SJSA1 (cell line): Measurements from ENCODE around the gene DOP1A. TPM values are rescaled to one million over a fixed set of nuclear protein-coding genes. Genes with fewer than 3 reads are reported as not detected.

ENCODE experiments used
- DNase-seq, 2 experiments: peaks; one replicate each; pipeline ENCODE4 v3.0.0-alpha.2; 2015 to 2020; ENCODE audit warnings: low spot score in 2 of 2, low read depth in 1 of 2
- H3K27ac ChIP-seq: fragments of 250-450 bp; sonication (Bioruptor Pico); 2 replicates; pipeline ENCODE4 v1.5.1; 2020; ENCODE audit warnings: mild to moderate bottlenecking, moderate library complexity
- H3K27me3 ChIP-seq: fragments of 250-450 bp; sonication (Bioruptor Pico); replicated peaks from 2 replicates; pipeline ENCODE4 v1.5.1; 2020; ENCODE audit warnings: mild to moderate bottlenecking, moderate library complexity
- H3K36me3 ChIP-seq: fragments of 250-450 bp; sonication (Bioruptor Pico); 2 replicates; pipeline ENCODE4 v1.5.1; 2020; ENCODE audit warnings: mild to moderate bottlenecking
- H3K4me1 ChIP-seq: fragments of 250-450 bp; sonication (Bioruptor Pico); replicated peaks from 2 replicates; pipeline ENCODE4 v1.6.1; 2021; ENCODE audit warnings: mild to moderate bottlenecking
- H3K4me3 ChIP-seq: fragments of 250-450 bp; sonication (Bioruptor Pico); 2 replicates; pipeline ENCODE4 v1.5.1; 2020; ENCODE audit warnings: mild to moderate bottlenecking
- H3K9me3 ChIP-seq: fragments of 250-450 bp; sonication (Bioruptor Pico); replicated peaks from 2 replicates; pipeline ENCODE4 v1.5.1; 2020; ENCODE audit warnings: mild to moderate bottlenecking
- total RNA-seq: library from RNA; depleted of rRNA; stranded (reverse); fragments of >200 nt; shearing (Covaris generic); gene quantifications from 2 replicates; pipeline ENCODE4 v1.2.3, GENCODE V29; 2014

The DOP1A gene
- total RNA-seq, 1 experiment from 2014 or later = 13.9 TPM

DNA sequence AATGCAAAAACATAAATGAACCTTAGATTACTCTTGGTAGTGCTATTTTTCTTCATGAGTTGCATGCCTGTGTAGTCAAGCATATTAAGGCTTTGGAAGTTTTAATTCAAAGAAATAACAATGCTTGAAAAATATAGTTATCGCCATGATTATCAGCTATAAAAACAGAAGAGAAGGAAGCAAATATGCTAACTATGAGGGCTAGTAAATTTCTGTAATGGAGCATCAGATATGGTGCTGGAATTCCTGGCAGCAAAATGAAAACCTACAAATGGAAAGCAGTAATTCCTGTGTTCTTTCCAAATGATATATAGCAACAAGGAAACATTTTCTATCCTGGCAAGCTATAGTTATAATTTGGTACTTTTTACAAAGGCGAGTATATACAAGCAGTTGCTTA, 29.7 kb downstream of the DOP1A start:
- no peaks in the 10 kb centered on the region for H3K4me1 ChIP-seq
- no peaks in the 10 kb centered on the region; the same call in 1 of the 2 replicates for H3K27me3 ChIP-seq
- no peak overlapping the region for H3K27ac ChIP-seq
- no peak overlapping the region for H3K4me3 ChIP-seq
- H3K36me3 ChIP-seq = no peaks in the 10 kb centered on the region
- H3K9me3 ChIP-seq = no peaks in the 10 kb centered on the region
- no peak for DNase-seq

DNA sequence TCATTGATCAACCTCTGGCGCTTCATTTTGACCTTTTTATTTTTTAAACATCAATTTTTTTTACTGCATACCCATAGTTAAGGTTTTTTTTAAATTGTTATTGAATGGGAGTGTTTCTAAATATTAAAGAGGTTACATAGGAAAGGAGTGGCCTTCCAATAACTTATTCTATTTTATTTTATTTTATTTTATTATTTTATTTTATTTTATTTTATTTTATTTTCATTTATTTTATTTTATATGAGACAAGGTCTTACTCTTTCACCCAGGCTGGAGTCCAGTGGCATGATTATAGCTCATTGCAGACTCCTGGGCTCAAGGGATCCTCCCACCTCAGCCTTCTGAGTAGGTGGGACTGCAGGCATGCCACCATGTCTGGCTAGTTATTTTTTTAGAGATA, 30.2 kb downstream of the DOP1A start:
- no peak for DNase-seq
- H3K27ac ChIP-seq = no peak overlapping the region
- no peaks in the 10 kb centered on the region; the same call in 1 of the 2 replicates for H3K27me3 ChIP-seq
- H3K4me3 ChIP-seq = no peak overlapping the region
- no peaks in the 10 kb centered on the region for H3K9me3 ChIP-seq
- H3K36me3 ChIP-seq = no peaks in the 10 kb centered on the region
- H3K4me1 ChIP-seq = no peaks in the 10 kb centered on the region

GRCh38 chr6:83098589-83098988, 31.1 kb downstream of the DOP1A start:
- no peak for DNase-seq
- H3K36me3 ChIP-seq = no peaks in the 10 kb centered on the region
- no peak overlapping the region for H3K4me3 ChIP-seq
- no peaks in the 10 kb centered on the region; the same call in 1 of the 2 replicates for H3K27me3 ChIP-seq
- no peaks in the 10 kb centered on the region for H3K9me3 ChIP-seq
- no peaks in the 10 kb centered on the region for H3K4me1 ChIP-seq
- H3K27ac ChIP-seq = no peak overlapping the region

- peaks cover 3% of the 10 kb centered on the region; the same call in 1 of the 2 replicates for H3K36me3 ChIP-seq
- H3K4me1 ChIP-seq = no peaks in the 10 kb centered on the region
- no peaks in the 10 kb centered on the region for H3K27me3 ChIP-seq
- H3K4me3 ChIP-seq = no peak overlapping the region
- no peaks in the 10 kb centered on the region for H3K9me3 ChIP-seq
- DNase-seq = no peak
- H3K27ac ChIP-seq = no peak overlapping the region
These were observed 40.9 kb downstream of the DOP1A start for GRCh38 chr6:83108378-83108777.

DNA sequence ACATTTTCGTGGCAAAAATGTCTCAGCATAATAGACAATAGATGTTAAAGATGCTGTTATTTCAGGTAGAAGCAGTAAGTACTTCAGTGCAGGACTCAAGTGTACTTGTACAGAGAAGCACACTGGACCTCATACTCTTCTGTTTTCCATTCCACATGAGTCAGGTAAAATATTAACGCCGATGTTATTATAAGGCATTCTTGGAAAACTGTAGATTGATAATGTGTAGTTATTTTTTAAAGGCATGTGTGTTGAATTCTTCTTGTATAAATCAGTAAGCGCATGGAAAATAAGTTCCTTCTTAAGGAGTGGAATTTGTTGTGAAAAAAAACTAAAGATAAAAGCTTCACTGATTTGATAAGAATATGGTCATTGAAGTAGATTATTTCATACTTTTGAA, 45.8 kb downstream of the DOP1A start:
- Histone ChIP-seq H3K27ac (no peak overlapping the region), H3K27me3 (no peaks in the 10 kb centered on the region), H3K36me3 (peaks cover 3% of the 10 kb centered on the region; the same call in 1 of the 2 replicates), H3K4me1 (no peaks in the 10 kb centered on the region), H3K4me3 (no peak overlapping the region), H3K9me3 (no peaks in the 10 kb centered on the region)
- DNase-seq = no peak

GRCh38 chr6:83114164-83114563, 46.7 kb downstream of the DOP1A start:
- Histone ChIP-seq H3K4me1 (no peaks in the 10 kb centered on the region), H3K9me3 (no peaks in the 10 kb centered on the region), H3K27ac (no peak overlapping the region), H3K36me3 (peaks cover 3% of the 10 kb centered on the region; the same call in 1 of the 2 replicates), H3K4me3 (no peak overlapping the region), H3K27me3 (no peaks in the 10 kb centered on the region)
- DNase-seq = no peak

- DNase-seq = no peak
- no peaks in the 10 kb centered on the region for H3K9me3 ChIP-seq
- H3K4me3 ChIP-seq = no peak overlapping the region
- H3K27me3 ChIP-seq = no peaks in the 10 kb centered on the region
- no peak overlapping the region for H3K27ac ChIP-seq
- H3K4me1 ChIP-seq = no peaks in the 10 kb centered on the region
- peaks cover 6% of the 10 kb centered on the region for H3K36me3 ChIP-seq
These were observed 50.3 kb downstream of the DOP1A start for GRCh38 chr6:83117802-83118201.

DNA sequence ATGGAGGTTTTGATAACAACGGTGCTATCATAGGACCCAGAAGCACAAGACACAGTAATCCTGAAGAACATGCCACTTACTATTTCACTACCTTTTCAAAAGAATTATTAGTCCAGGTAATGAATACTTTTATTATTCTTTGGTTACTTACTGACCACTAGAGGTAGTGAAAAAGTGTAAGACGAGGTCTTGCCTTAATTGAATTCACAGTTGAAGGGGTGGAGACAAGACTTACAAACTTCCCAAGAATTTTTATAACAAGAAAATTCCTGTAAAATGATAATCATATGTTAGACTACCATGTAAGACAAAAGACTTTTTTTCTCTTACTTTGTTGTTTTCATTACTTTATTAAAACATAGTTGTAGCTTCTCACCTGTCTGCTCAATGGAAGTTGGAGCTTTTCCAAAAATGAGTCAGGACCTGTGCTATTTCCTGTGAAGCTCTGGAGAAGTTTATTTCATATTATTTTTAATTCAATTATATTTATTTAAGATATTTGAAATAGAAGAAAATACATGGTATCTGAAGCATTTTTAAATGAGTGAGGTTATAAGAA, 52.4 kb downstream of the DOP1A start:
- no peaks in the 10 kb centered on the region for H3K4me1 ChIP-seq
- H3K9me3 ChIP-seq = no peaks in the 10 kb centered on the region
- H3K27ac ChIP-seq = no peak overlapping the region
- no peaks in the 10 kb centered on the region for H3K27me3 ChIP-seq
- no peak for DNase-seq
- peaks cover 6% of the 10 kb centered on the region for H3K36me3 ChIP-seq
- H3K4me3 ChIP-seq = no peak overlapping the region

GRCh38 chr6:83124553-83124952, 57.1 kb downstream of the DOP1A start:
- no peaks in the 10 kb centered on the region for H3K9me3 ChIP-seq
- H3K27me3 ChIP-seq = no peaks in the 10 kb centered on the region
- H3K4me1 ChIP-seq = peaks cover 5% of the 10 kb centered on the region
- no peak overlapping the region for H3K4me3 ChIP-seq
- H3K27ac ChIP-seq = no peak overlapping the region
- no peak for DNase-seq
- peaks cover 24% of the 10 kb centered on the region for H3K36me3 ChIP-seq

- Histone ChIP-seq H3K4me3 (no peak overlapping the region), H3K27ac (no peak overlapping the region), H3K36me3 (peaks cover 24% of the 10 kb centered on the region), H3K9me3 (no peaks in the 10 kb centered on the region), H3K4me1 (peaks cover 5% of the 10 kb centered on the region), H3K27me3 (no peaks in the 10 kb centered on the region)
- no peak for DNase-seq
These were observed 58.0 kb downstream of the DOP1A start for GRCh38 chr6:83125425-83125824.

DNA sequence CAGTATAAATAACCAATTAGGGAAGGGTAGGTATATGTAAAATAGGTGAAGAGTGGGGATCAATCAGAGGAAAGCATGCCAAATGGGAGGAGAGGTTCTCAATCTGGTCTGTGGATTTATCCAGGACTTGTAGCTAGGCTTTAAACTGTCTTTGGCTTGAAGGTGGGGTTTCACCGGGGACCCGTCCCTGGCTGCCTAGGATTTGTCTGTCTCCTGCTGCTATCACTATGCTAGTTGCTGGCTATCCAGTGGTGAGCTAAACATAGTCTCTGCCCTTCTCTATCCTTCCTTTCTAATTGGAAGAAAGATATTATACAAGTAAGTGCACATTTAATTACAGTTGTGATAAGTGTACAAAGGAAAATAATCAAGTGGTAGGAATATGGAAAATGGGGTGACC, 58.8 kb downstream of the DOP1A start:
- Histone ChIP-seq H3K36me3 (peaks cover 26% of the 10 kb centered on the region), H3K4me1 (peaks cover 5% of the 10 kb centered on the region), H3K27ac (no peak overlapping the region), H3K27me3 (no peaks in the 10 kb centered on the region), H3K4me3 (no peak overlapping the region), H3K9me3 (no peaks in the 10 kb centered on the region)
- DNase-seq = no peak

DNA sequence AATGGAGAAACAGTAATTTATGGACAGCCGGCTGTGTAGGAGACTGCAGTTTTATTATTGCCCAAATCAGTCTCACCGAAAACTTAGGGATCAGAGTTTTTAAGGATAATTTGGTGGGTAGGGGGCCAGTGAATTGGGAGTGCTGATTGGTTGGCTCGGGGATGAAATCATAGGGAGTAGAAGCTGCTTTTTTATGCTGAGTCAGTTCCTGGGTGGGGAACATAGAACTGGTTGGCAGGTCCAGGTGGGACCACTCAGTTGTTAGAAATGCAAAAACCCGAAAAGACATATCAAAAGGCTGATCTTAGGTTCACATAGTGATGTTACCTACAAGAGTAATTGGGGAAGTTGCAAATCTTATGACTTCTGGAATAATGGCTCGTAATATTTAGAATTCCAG, 59.3 kb downstream of the DOP1A start:
- Histone ChIP-seq H3K9me3 (no peaks in the 10 kb centered on the region), H3K36me3 (peaks cover 21% of the 10 kb centered on the region), H3K4me1 (peaks cover 5% of the 10 kb centered on the region), H3K27ac (no peak overlapping the region), H3K27me3 (no peaks in the 10 kb centered on the region), H3K4me3 (no peak overlapping the region)
- no peak for DNase-seq

- Histone ChIP-seq H3K4me1 (peaks cover 5% of the 10 kb centered on the region), H3K27ac (no peak overlapping the region), H3K36me3 (peaks cover 21% of the 10 kb centered on the region), H3K9me3 (no peaks in the 10 kb centered on the region), H3K27me3 (no peaks in the 10 kb centered on the region), H3K4me3 (no peak overlapping the region)
- DNase-seq = no peak
These were observed 59.8 kb downstream of the DOP1A start for GRCh38 chr6:83127258-83127657.

- Histone ChIP-seq H3K27me3 (no peaks in the 10 kb centered on the region), H3K36me3 (peaks cover 21% of the 10 kb centered on the region), H3K27ac (no peak overlapping the region), H3K9me3 (no peaks in the 10 kb centered on the region), H3K4me1 (peaks cover 5% of the 10 kb centered on the region), H3K4me3 (no peak overlapping the region)
- no peak for DNase-seq
These were observed 60.5 kb downstream of the DOP1A start for GRCh38 chr6:83127976-83128375.

- peaks cover 5% of the 10 kb centered on the region for H3K4me1 ChIP-seq
- DNase-seq = no peak
- no peak overlapping the region for H3K27ac ChIP-seq
- H3K27me3 ChIP-seq = no peaks in the 10 kb centered on the region
- no peak overlapping the region for H3K4me3 ChIP-seq
- H3K9me3 ChIP-seq = no peaks in the 10 kb centered on the region
- peaks cover 8% of the 10 kb centered on the region for H3K36me3 ChIP-seq
These were observed 64.7 kb downstream of the DOP1A start for GRCh38 chr6:83132121-83132520.
